Measurements from ENCODE around the gene PREX1. TPM values are rescaled to one million over a fixed set of nuclear protein-coding genes. Genes with fewer than 3 reads are reported as not detected.

PREX1 gene
- polyA plus RNA-seq, 12 donors = 14.1 to 28.3 (median 19.9) TPM; not detected in 1

- DNase-seq = no peak
Measured at GRCh38 chr20:48752963-48753362, 74.8 kb downstream of the PREX1 start.

- no peak for DNase-seq
Measured at GRCh38 chr20:48751871-48752270, 75.9 kb downstream of the PREX1 start.

- no peak for DNase-seq
Measured at GRCh38 chr20:48750941-48751635, 76.7 kb downstream of the PREX1 start.

- no peak for DNase-seq
Measured at GRCh38 chr20:48750376-48750775, 77.4 kb downstream of the PREX1 start.

GRCh38 chr20:48749437-48749836, 78.4 kb downstream of the PREX1 start:
- DNase-seq = no peak

GRCh38 chr20:48748556-48748955, 79.2 kb downstream of the PREX1 start:
- no peak for DNase-seq

- no peak for DNase-seq
Measured at GRCh38 chr20:48747840-48748414, 79.9 kb downstream of the PREX1 start.

- DNase-seq = no peak
Measured at GRCh38 chr20:48745330-48745729, 82.5 kb downstream of the PREX1 start.

GRCh38 chr20:48744515-48744914, 83.3 kb downstream of the PREX1 start:
- DNase-seq = no peak

GRCh38 chr20:48743807-48744206, 84.0 kb downstream of the PREX1 start:
- no peak for DNase-seq

GRCh38 chr20:48742912-48743680, 84.7 kb downstream of the PREX1 start:
- no peak for DNase-seq

- no peak for DNase-seq
Measured at GRCh38 chr20:48742233-48742632, 85.6 kb downstream of the PREX1 start.

- DNase-seq = no peak
Measured at GRCh38 chr20:48741669-48742068, 86.1 kb downstream of the PREX1 start.

- DNase-seq = no peak
Measured at GRCh38 chr20:48740712-48741111, 87.1 kb downstream of the PREX1 start.

- DNase-seq = no peak
Measured at GRCh38 chr20:48740292-48740649, 87.5 kb downstream of the PREX1 start.

GRCh38 chr20:48739395-48740291, 88.2 kb downstream of the PREX1 start:
- DNase-seq = no peak

GRCh38 chr20:48738399-48739304, 89.1 kb downstream of the PREX1 start:
- no peak for DNase-seq

GRCh38 chr20:48738094-48738398, 89.8 kb downstream of the PREX1 start:
- no peak for DNase-seq

- no peak for DNase-seq
Measured at GRCh38 chr20:48737434-48738093, 90.2 kb downstream of the PREX1 start.

GRCh38 chr20:48736636-48737035, 91.2 kb downstream of the PREX1 start:
- no peak for DNase-seq

- no peak for DNase-seq
Measured at GRCh38 chr20:48736231-48736630, 91.6 kb downstream of the PREX1 start.

Data from muscle of arm (tissue), 12 donors.